Type B pancreatic cell (in vitro differentiated cells): ENCODE measurements around the gene LAG3. TPM values are rescaled to one million over a fixed set of nuclear protein-coding genes. Genes with fewer than 3 reads are reported as not detected.

Experiments used
- DNase-seq: peaks from one replicate; pipeline ENCODE4 v3.0.0; 2021; ENCODE audit warnings: mixed read lengths; ENCODE audit not compliant: unreplicated experiment; ENCODE audit errors: extremely low spot score
- H3K27ac Mint-ChIP-seq: 2 replicates; pipeline ENCODE4 v1.8.0; 2021; ENCODE audit warnings: mild to moderate bottlenecking, mixed read lengths
- H3K27me3 Mint-ChIP-seq: 2 replicates; pipeline ENCODE4 v1.8.0; 2021; ENCODE audit warnings: mixed read lengths
- H3K36me3 Mint-ChIP-seq: 2 replicates; pipeline ENCODE4 v1.8.0; 2021; ENCODE audit warnings: mixed read lengths
- H3K4me1 Mint-ChIP-seq: one replicate; pipeline ENCODE4 v1.8.0; 2021; ENCODE audit warnings: mixed read lengths; ENCODE audit not compliant: unreplicated experiment
- H3K4me3 Mint-ChIP-seq: 2 replicates; pipeline ENCODE4 v1.8.0; 2021; ENCODE audit warnings: mild to moderate bottlenecking, mixed read lengths
- H3K9me3 Mint-ChIP-seq: 2 replicates; pipeline ENCODE4 v1.8.0; 2021; ENCODE audit warnings: mixed read lengths
- total RNA-seq: library from RNA; stranded (reverse); gene quantifications from 2 replicates; pipeline ENCODE4 v1.2.1, GENCODE V29; 2021; ENCODE audit warnings: low replicate concordance
- TF ChIP-seq, protein P1 (sequence below): fragments of 200-600 bp; sonication (generic); conservative IDR thresholded peaks from 2 replicates; pipeline ENCODE4 v1.5.0; 2021; ENCODE audit warnings: antibody characterized with exemption, mild to moderate bottlenecking

The LAG3 gene
- total RNA-seq, 1 donor from 2014 or later = 2.6 TPM

- Mint-ChIP-seq H3K4me1 (peaks cover 54% of the 10 kb centered on the region), H3K27me3 (peaks cover 52% of the 10 kb centered on the region), H3K9me3 (no peaks in the 10 kb centered on the region), H3K27ac (peak within 1 kb of the TSS; percentile 75), H3K4me3 (peak within 1 kb of the TSS; percentile 89), H3K36me3 (peaks cover 4% of the 10 kb centered on the region)
- TF ChIP-seq, protein P1, sequence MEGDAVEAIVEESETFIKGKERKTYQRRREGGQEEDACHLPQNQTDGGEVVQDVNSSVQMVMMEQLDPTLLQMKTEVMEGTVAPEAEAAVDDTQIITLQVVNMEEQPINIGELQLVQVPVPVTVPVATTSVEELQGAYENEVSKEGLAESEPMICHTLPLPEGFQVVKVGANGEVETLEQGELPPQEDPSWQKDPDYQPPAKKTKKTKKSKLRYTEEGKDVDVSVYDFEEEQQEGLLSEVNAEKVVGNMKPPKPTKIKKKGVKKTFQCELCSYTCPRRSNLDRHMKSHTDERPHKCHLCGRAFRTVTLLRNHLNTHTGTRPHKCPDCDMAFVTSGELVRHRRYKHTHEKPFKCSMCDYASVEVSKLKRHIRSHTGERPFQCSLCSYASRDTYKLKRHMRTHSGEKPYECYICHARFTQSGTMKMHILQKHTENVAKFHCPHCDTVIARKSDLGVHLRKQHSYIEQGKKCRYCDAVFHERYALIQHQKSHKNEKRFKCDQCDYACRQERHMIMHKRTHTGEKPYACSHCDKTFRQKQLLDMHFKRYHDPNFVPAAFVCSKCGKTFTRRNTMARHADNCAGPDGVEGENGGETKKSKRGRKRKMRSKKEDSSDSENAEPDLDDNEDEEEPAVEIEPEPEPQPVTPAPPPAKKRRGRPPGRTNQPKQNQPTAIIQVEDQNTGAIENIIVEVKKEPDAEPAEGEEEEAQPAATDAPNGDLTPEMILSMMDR = no peak
- no peak for DNase-seq
These were observed 49.5 kb downstream of the LAG3 start, which contains the start of gene GPR162 for GRCh38 chr12:6821591-6822425. GPR162 (plus strand) TSS chr12:6821821; CDS start chr12:6823899, 2,078 bp downstream.

GRCh38 chr12:6822426-6823135, 50.3 kb downstream of the LAG3 start:
- DNase-seq = no peak
- peaks cover 56% of the 10 kb centered on the region for H3K27me3 Mint-ChIP-seq

DNA sequence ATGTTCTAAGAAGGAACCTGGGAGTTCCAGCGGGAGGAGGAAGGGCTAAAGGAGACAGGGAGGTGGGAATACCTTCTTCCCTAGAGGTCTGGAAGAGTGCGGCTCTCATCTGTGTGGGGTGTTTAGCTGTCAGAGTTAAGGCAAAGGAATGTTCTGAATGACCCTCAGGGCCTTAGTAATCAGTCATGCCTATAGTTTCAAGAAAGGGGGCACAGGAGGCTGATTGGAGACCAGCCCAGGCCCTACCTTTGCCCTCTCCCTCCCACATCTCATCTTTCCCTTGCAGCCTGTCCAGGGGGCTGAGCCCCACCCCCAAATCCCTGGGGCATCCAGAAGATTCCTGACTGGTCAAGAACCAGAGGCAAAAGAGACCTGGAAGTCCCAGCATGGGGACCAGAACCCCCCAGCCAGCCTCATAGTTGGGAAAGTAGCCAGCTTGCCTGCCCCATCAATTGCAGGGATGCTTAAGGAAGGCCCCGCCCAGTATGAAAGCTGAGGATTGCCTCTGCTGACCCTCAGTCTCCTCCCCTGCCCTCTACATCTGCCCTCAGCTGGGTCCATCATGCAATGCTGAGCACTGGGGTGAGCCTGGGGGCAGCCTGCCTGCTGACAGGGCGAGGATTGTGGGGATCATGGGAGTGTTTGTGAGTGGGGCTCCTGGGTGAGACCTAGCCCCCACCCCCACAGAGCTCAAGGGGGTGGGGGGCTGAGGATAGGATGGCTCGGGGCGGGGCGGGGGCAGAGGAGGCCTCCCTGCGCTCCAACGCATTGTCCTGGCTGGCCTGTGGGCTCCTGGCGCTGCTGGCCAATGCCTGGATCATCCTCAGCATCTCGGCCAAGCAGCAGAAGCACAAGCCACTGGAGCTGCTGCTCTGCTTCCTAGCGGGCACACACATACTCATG, 51.1 kb downstream of the LAG3 start:
- H3K4me1 Mint-ChIP-seq = peaks cover 52% of the 10 kb centered on the region
- TF ChIP-seq, protein P1 = no peak
- H3K4me3 Mint-ChIP-seq = peak overlapping the region; percentile 73
- H3K27ac Mint-ChIP-seq = peak overlapping the region; percentile 29
- peaks cover 54% of the 10 kb centered on the region for H3K27me3 Mint-ChIP-seq
- DNase-seq = no peak
- H3K36me3 Mint-ChIP-seq = peaks cover 4% of the 10 kb centered on the region
- no peaks in the 10 kb centered on the region for H3K9me3 Mint-ChIP-seq

More at GRCh38 chr12:6822426-6823135, 50.3 kb downstream of the LAG3 start:
- H3K36me3 Mint-ChIP-seq = peaks cover 4% of the 10 kb centered on the region
- H3K4me1 Mint-ChIP-seq = peaks cover 55% of the 10 kb centered on the region
- no peaks in the 10 kb centered on the region for H3K9me3 Mint-ChIP-seq
- peak overlapping the region; percentile 29 for H3K27ac Mint-ChIP-seq
- H3K4me3 Mint-ChIP-seq = peak overlapping the region; percentile 89
- TF ChIP-seq, protein P1 = no peak

- Mint-ChIP-seq H3K4me3 (peak overlapping the region; percentile 78), H3K27ac (no peak overlapping the region)
- no peak for DNase-seq
These were observed 51.9 kb downstream of the LAG3 start for GRCh38 chr12:6824085-6824775.

More at GRCh38 chr12:6824085-6824775, 51.9 kb downstream of the LAG3 start:
- peaks cover 48% of the 10 kb centered on the region for H3K4me1 Mint-ChIP-seq
- TF ChIP-seq, protein P1 = no peak
- H3K36me3 Mint-ChIP-seq = peaks cover 4% of the 10 kb centered on the region
- no peaks in the 10 kb centered on the region for H3K9me3 Mint-ChIP-seq
- peaks cover 54% of the 10 kb centered on the region for H3K27me3 Mint-ChIP-seq
